Duodenal mucosa (tissue), 2 donors: ENCODE results near the gene LYPD1.
"Not testable (repeated sequence)": the region's sequence is repeated elsewhere in the genome, so short reads cannot be mapped to it uniquely, and the experiment has no call there.

Experiments
- H3K27ac ChIP-seq: one replicate; pipeline ENCODE4 v1.7.0; 2013; ENCODE audit warnings: low read depth, low read length
- H3K27me3 ChIP-seq, 2 donors: one replicate each; pipeline ENCODE4 v1.7.0; 2013; ENCODE audit warnings: low read length in 2 of 2, control low read depth in 1 of 2; ENCODE audit not compliant: insufficient read depth in 2 of 2, control insufficient read depth in 1 of 2
- H3K36me3 ChIP-seq, 2 donors: one replicate each; pipeline ENCODE4 v1.7.0; 2013; ENCODE audit warnings: low read length in 2 of 2, control low read depth in 1 of 2; ENCODE audit not compliant: insufficient read depth in 2 of 2, control insufficient read depth in 1 of 2
- H3K4me1 ChIP-seq, 2 donors: one replicate each; pipeline ENCODE4 v1.7.0; 2013; ENCODE audit warnings: low read length in 2 of 2, control low read depth in 1 of 2; ENCODE audit not compliant: insufficient read depth in 2 of 2, control insufficient read depth in 1 of 2
- H3K4me3 ChIP-seq, 2 donors: one replicate each; pipeline ENCODE4 v1.7.0; 2013; ENCODE audit warnings: low read length in 2 of 2, low read depth in 1 of 2
- H3K9ac ChIP-seq, 2 donors: one replicate each; pipeline ENCODE4 v1.7.0; 2013; ENCODE audit warnings: low read length in 2 of 2, low read depth in 1 of 2
- H3K9me3 ChIP-seq, 2 donors: one replicate each; pipeline ENCODE4 v1.7.0; 2013; ENCODE audit warnings: low read length in 2 of 2, control low read depth in 1 of 2; ENCODE audit not compliant: control insufficient read depth in 1 of 2

Gene LYPD1

DNA sequence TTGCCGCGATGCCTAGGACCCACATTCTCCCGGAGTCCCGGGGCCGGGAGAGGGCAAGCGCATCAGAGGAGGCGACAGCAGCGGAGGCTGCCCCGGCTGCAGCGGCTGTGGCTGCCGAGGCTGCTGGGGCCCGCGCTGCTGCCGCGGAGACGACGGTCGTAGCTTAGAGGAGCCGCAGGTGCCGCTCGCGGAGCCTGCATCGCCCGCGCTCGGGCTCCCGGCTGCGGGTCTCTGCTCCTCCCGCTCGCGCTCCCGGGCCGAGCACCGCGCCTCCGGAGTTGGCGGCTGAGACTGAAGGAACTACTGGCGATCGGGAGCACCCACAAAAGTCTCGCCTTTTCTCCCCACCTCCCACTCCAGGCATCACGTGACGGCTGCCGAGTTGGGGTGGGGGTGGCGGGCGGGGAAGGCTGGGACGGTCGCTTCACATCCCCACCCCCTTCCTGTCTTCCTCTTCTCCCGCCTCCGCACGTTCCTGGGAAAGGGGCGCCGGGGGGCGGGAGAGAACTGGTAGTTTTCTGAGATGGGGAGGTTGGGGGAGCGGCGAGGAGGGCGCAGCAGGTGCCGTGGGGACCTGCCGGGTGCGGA lies at the start of gene LYPD1:
LYPD1 (minus strand) TSS at position 298 of the 588 bp plus-strand sequence; CDS start at position 25, 273 bp downstream.
- no peak within 1 kb of the TSS for H3K9ac ChIP-seq
- peak within 1 kb of the TSS; percentile 46 to 61 for H3K4me3 ChIP-seq
- H3K27me3 ChIP-seq: peaks cover 26 to 33% of the 10 kb centered on the region in 2 donors
- peaks cover 0 to 9% of the 10 kb centered on the region in 2 donors for H3K4me1 ChIP-seq
- H3K27ac ChIP-seq: no peak within 1 kb of the TSS
- H3K36me3 ChIP-seq: no peaks in the 10 kb centered on the region
- H3K9me3 ChIP-seq: no peaks in the 10 kb centered on the region

- Histone ChIP-seq H3K27ac (no peak overlapping the region), H3K27me3 (no peaks in the 10 kb centered on the region), H3K9me3 (no peaks in the 10 kb centered on the region), H3K4me3 (no peak overlapping the region), H3K36me3 (no peaks in the 10 kb centered on the region), H3K9ac (no peak overlapping the region), H3K4me1 (no peaks in the 10 kb centered on the region)
These were observed 49.5 kb upstream of the LYPD1 start for GRCh38 chr2:132719480-132719879.

DNA sequence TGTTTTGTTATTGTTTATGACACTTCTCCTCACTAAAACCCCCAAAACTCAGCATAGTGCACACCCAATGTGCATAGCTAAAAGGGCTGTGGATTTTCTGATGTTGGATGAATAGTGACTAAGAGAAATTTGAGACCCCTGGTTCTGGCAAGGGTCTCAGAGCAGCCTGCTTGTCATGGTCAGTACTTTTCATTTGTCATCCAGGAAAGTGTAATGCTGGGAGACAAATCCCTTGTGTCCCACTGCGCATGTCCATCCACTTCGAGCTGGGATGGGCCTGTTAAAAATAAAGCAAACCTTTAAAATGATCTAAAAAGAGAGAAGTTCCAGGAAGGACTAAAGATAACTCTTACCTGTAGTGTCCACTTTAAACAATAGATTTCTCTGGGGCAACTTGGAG lies 46.9 kb upstream of the LYPD1 start:
- Histone ChIP-seq H3K9ac (no peak overlapping the region), H3K4me3 (no peak overlapping the region), H3K4me1 (no peaks in the 10 kb centered on the region), H3K27ac (no peak overlapping the region), H3K9me3 (no peaks in the 10 kb centered on the region), H3K36me3 (no peaks in the 10 kb centered on the region), H3K27me3 (no peaks in the 10 kb centered on the region)

DNA sequence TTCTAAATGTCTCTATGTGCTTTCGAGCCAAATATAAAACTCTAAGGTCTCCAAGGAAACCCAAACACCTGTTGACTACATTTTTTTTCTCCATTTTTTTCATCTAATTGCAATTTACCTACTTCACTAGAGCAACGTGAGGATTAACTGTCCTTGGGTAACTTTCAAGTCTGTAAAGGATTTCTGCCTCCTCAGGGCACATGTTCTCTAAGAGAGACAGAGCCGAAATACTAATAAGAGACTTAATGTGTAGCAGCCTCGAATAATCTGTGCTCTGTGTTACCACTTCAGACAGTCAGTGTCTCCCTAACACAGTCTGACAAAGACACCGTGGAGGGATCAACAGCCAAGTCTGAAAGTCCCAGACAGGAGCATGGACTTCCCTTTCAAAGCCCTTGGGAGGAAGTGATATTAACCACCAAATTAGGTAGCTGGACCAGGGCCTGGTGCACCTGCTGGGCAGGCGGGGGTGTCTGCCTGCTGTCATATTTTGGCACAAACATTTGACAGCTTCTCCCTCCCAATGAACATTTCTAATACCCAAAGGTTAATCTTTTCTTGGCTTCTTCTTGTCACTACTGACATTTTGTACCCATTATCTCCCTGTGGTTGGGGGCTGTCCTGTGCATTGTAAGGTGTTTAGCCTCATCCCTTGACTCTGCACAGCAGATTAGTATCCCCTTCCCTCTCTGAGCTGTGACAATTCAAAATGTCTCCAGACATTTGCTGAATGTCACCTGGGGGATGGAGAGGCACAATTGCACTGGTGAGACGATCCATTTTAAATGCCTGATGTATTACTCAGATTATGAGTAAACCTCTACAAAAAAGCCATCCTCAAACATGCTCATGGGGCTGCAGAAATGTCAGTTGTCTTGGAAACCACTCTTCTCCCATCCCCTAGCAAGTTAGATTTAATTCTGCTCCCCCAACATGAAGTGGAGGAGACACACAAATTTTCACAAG lies 45.7 kb upstream of the LYPD1 start:
- H3K9me3 ChIP-seq: no peaks in the 10 kb centered on the region
- no peak overlapping the region for H3K4me3 ChIP-seq
- H3K27ac ChIP-seq: no peak overlapping the region
- H3K9ac ChIP-seq: no peak overlapping the region
- no peaks in the 10 kb centered on the region for H3K36me3 ChIP-seq
- no peaks in the 10 kb centered on the region for H3K4me1 ChIP-seq
- no peaks in the 10 kb centered on the region for H3K27me3 ChIP-seq

DNA sequence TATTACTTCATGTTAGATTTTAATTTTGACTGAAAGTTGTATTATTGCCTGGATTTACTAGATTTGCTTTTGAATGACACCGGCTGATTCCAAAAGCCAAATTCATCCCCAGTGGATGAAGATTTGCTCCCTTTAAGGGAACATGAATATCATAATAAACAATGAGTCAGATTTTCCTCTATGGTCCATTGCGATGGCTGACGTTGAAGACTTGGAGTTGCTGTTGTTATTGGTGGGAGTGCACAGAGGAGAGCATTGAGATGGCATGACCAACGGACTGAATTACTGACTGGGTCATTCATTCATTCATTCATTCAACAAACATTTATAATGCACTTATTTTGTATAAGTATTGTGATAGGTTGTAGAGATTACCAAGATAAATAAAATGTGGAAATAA lies 33.4 kb upstream of the LYPD1 start:
- Histone ChIP-seq H3K9ac (no peak overlapping the region), H3K4me3 (no peak overlapping the region), H3K4me1 (no peaks in the 10 kb centered on the region), H3K9me3 (no peaks in the 10 kb centered on the region), H3K27ac (no peak overlapping the region), H3K27me3 (no peaks in the 10 kb centered on the region), H3K36me3 (no peaks in the 10 kb centered on the region)

DNA sequence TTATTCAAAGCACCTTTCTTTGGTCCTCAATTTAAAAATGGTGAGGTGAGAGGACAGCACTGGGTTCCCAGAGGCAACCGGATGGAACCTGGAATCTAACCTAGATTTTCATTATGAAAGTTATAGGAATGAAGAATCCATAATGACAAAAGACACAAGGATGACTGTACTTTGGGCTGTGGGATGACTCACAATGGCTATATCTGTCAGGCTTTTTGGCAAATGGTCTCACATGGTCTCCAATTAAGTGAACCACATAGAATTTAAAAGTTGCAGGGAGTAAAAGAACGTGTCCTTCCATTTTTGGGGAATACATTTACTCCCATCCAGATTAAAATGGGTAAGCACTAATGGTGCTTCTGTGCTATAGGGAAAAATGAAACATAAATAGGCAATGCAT lies 31.8 kb upstream of the LYPD1 start:
- Histone ChIP-seq H3K4me3 (no peak overlapping the region), H3K27ac (no peak overlapping the region), H3K4me1 (no peaks in the 10 kb centered on the region), H3K27me3 (no peaks in the 10 kb centered on the region), H3K9me3 (no peaks in the 10 kb centered on the region), H3K9ac (no peak overlapping the region), H3K36me3 (no peaks in the 10 kb centered on the region)

- H3K27me3 ChIP-seq, H3K9ac ChIP-seq, H3K4me1 ChIP-seq, H3K27ac ChIP-seq, H3K4me3 ChIP-seq, H3K9me3 ChIP-seq, H3K36me3 ChIP-seq: not testable (repeated sequence)
These were observed 29.8 kb upstream of the LYPD1 start for GRCh38 chr2:132699802-132700201.

GRCh38 chr2:132698347-132698746 lies 28.3 kb upstream of the LYPD1 start:
- not testable (repeated sequence) for H3K9ac ChIP-seq, H3K27ac ChIP-seq, H3K9me3 ChIP-seq, H3K4me1 ChIP-seq, H3K27me3 ChIP-seq, H3K36me3 ChIP-seq, H3K4me3 ChIP-seq

DNA sequence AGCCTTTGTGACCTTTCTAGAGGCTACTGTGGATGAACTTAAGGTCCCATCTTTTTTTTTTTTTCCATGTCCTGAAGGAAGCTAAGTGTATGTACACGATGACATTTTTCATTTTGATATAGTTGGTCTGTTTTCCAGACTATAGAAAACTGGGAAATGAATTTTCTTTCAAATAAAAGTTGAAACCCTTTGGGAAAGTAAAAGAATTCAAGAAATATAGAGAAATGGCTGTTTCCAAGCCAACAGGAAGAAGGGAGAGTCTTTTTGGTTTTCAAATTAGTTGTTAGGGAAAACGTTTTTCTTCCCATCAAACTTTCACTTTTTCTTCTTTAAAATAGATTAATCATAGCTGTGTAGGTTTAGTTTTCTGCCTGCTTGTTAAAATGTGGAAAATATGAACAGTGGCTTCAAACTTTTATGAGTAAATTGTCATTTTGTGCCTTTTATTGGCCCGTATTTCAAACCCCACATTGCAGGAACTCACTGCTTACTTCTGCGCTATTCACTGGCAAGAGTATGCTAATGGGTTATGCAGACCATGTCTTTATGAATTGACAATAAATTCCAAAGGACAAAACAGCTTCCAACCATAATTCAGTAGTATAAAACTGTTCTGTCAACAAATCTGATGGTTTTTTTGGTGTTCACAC lies 27.7 kb upstream of the LYPD1 start:
- no peak overlapping the region for H3K4me3 ChIP-seq
- H3K9ac ChIP-seq: no peak overlapping the region
- H3K9me3 ChIP-seq: no peaks in the 10 kb centered on the region
- H3K27me3 ChIP-seq: no peaks in the 10 kb centered on the region
- H3K36me3 ChIP-seq: no peaks in the 10 kb centered on the region
- no peak overlapping the region for H3K27ac ChIP-seq
- no peaks in the 10 kb centered on the region for H3K4me1 ChIP-seq

DNA sequence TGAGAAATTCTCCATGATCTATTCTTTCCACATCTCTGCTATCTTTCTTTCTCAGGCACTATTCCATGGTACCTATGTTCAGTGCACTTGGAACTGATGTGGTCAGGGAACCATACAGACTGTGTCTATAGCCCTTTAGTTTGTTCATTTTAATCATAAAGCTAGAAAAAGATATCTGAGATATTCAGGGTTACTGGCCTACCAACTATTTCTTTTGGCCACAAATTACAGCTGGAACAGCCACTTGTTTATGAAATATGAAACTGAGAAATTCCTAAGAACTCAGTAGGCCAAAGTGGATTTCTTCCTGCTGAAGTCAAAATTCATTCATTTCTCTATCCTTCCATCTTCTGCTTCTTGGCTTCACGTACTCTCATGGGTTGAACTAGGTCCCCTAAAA lies 22.8 kb upstream of the LYPD1 start:
- no peak overlapping the region for H3K4me3 ChIP-seq
- H3K9ac ChIP-seq: no peak overlapping the region
- no peaks in the 10 kb centered on the region for H3K4me1 ChIP-seq
- no peaks in the 10 kb centered on the region for H3K36me3 ChIP-seq
- no peaks in the 10 kb centered on the region for H3K9me3 ChIP-seq
- no peaks in the 10 kb centered on the region for H3K27me3 ChIP-seq
- H3K27ac ChIP-seq: no peak overlapping the region
